ENCODE data around the gene DNAAF9.

DNA sequence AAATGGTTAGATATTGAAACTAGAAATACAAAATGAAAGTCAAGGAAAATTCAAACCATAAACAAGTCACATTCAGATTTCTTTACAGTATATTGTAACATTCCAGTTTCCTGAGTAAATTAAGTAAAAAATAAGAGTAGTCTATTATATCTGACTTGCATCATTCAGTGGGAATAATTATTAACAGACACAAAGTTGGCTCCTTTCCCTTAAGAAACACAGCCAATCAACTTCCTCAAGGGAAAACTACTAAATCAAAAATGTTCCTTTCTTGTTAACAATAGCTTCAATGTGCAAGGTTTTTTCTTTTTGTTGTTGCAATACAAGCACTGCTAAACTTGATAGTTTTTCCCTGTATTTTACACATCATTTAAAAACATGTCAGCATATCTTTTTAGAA, 33.2 kb downstream of the DNAAF9 start:
- TF ChIP-seq, protein P1, sequence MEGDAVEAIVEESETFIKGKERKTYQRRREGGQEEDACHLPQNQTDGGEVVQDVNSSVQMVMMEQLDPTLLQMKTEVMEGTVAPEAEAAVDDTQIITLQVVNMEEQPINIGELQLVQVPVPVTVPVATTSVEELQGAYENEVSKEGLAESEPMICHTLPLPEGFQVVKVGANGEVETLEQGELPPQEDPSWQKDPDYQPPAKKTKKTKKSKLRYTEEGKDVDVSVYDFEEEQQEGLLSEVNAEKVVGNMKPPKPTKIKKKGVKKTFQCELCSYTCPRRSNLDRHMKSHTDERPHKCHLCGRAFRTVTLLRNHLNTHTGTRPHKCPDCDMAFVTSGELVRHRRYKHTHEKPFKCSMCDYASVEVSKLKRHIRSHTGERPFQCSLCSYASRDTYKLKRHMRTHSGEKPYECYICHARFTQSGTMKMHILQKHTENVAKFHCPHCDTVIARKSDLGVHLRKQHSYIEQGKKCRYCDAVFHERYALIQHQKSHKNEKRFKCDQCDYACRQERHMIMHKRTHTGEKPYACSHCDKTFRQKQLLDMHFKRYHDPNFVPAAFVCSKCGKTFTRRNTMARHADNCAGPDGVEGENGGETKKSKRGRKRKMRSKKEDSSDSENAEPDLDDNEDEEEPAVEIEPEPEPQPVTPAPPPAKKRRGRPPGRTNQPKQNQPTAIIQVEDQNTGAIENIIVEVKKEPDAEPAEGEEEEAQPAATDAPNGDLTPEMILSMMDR (IDR thresholded peaks at IDR 0.05), result no peak
- TF ChIP-seq EP300 (IDR thresholded peaks at IDR 0.05) (no peak), POLR2A (IDR thresholded peaks at IDR 0.05; ENCODE audit: low read depth) (no peak)

All from esophagus muscularis mucosa (tissue), 4 donors.